Bronchial epithelial cell (primary cell): ENCODE measurements around the gene ORAI2. TPM values are rescaled to one million over a fixed set of nuclear protein-coding genes. Genes with fewer than 3 reads are reported as not detected.

Source experiments
- DNase-seq: peaks from one replicate; pipeline ENCODE4 v3.0.0-alpha.2; 2010; ENCODE audit warnings: low read depth
- FAIRE-seq: peaks from 2 replicates; lab custom pipeline; 2011; peaks lifted over from hg19 to GRCh38; lab: Jason Lieb, UNC
- H3K27me3 ChIP-seq: 2 replicates; pipeline ENCODE4 v1.5.1; 2011; ENCODE audit warnings: low read length; ENCODE audit not compliant: control insufficient read depth, insufficient read depth
- H3K36me3 ChIP-seq: 2 replicates; pipeline ENCODE4 v1.5.1; 2011; ENCODE audit warnings: low read length; ENCODE audit not compliant: control insufficient read depth, insufficient read depth
- H3K4me3 ChIP-seq: 2 replicates; pipeline ENCODE4 v1.5.1; 2011; ENCODE audit warnings: mild to moderate bottlenecking, low read depth, low read length, control low read depth
- total RNA-seq: library from RNA; depleted of rRNA; stranded (reverse); fragments of >200 nt; gene quantifications from 2 replicates; pipeline ENCODE4 v1.2.1, GENCODE V29; 2014
- TF ChIP-seq, protein P1 (sequence below): IDR thresholded peaks from 2 replicates; pipeline ENCODE4 v1.5.1; 2011; ENCODE audit warnings: mild to moderate bottlenecking, moderate library complexity, low read length, control low read depth, inconsistent platforms; ENCODE audit not compliant: insufficient read depth, severe bottlenecking

Gene ORAI2
- total RNA-seq, 1 donor from 2014 or later, result 4.7 TPM

DNA sequence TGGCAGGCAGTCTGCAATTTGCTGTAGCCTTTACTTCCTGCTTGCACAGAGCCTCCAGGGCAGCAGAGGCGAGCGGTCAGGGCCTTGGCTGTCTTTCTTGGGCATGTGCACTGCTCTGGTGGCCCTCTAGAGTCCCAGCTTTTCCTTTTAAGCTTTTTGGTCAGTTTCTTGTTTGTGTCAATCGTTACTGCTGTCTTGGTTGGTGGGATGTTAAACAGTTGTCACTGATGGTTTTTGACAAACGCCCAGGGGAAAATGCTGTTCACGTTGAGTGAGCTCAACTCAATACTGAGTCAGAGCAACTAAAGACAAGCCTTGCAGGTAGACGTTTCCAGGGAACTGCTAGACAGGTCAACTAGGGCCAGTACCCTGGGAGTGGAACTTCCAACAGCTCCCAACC is 23.3 kb upstream of the ORAI2 start:
- peaks cover 18% of the 10 kb centered on the region for H3K36me3 ChIP-seq

DNA sequence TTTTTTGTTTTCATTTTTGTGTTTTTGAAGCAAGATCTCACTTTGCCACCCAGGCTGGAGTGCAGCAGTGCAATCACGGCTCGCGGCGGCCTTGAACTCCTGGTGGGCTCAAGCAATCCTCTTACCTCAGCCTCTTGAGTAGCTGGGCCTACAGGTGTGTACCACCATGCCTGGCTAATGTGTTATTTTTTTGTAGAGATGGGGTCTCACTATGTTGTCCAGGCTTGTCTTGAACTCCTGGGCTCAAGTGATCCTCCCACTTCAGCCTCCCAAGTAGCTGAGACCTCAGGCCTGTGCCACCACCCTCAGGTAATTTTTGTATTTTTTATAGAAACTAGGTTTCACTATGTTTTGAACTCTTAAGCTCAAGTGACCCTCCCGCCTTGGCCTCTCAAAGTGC is 22.5 kb upstream of the ORAI2 start:
- H3K27me3 ChIP-seq, result no peaks in the 10 kb centered on the region
- FAIRE-seq (no peak), DNase-seq (no peak)
- TF ChIP-seq, protein P1, sequence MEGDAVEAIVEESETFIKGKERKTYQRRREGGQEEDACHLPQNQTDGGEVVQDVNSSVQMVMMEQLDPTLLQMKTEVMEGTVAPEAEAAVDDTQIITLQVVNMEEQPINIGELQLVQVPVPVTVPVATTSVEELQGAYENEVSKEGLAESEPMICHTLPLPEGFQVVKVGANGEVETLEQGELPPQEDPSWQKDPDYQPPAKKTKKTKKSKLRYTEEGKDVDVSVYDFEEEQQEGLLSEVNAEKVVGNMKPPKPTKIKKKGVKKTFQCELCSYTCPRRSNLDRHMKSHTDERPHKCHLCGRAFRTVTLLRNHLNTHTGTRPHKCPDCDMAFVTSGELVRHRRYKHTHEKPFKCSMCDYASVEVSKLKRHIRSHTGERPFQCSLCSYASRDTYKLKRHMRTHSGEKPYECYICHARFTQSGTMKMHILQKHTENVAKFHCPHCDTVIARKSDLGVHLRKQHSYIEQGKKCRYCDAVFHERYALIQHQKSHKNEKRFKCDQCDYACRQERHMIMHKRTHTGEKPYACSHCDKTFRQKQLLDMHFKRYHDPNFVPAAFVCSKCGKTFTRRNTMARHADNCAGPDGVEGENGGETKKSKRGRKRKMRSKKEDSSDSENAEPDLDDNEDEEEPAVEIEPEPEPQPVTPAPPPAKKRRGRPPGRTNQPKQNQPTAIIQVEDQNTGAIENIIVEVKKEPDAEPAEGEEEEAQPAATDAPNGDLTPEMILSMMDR, result no peak
- no peak overlapping the region for H3K4me3 ChIP-seq
- peaks cover 16% of the 10 kb centered on the region for H3K36me3 ChIP-seq

More for the DNA sequence above, 23.3 kb upstream of the ORAI2 start:
- DNase-seq (no peak), FAIRE-seq (no peak)
- Histone ChIP-seq H3K27me3 (no peaks in the 10 kb centered on the region), H3K4me3 (no peak overlapping the region)
- TF ChIP-seq, protein P1, result no peak

DNA sequence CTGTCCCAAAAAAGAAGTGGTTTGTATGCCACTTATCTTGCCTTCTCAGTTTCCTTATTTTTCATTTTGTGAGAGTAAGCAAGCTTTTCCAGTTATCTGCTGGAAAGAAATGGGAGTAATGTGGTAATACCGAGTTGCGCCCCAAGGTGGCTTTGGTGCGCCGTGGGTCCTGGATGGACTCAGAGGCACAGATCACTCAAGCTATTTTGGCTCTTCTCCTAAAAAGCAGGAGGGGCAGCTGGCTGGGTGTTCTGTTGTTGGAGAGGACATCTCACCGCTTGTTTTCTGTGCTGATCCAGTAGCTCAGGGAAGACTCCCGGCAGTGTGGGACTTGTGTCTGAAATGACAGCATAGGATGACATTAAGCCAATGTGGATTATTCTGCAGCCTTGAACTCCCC is 20.8 kb upstream of the ORAI2 start:
- Histone ChIP-seq H3K4me3 (no peak overlapping the region), H3K27me3 (no peaks in the 10 kb centered on the region), H3K36me3 (peaks cover 11% of the 10 kb centered on the region)
- TF ChIP-seq, protein P1, result peak; percentile 50
- FAIRE-seq (no peak), DNase-seq (no peak)

DNA sequence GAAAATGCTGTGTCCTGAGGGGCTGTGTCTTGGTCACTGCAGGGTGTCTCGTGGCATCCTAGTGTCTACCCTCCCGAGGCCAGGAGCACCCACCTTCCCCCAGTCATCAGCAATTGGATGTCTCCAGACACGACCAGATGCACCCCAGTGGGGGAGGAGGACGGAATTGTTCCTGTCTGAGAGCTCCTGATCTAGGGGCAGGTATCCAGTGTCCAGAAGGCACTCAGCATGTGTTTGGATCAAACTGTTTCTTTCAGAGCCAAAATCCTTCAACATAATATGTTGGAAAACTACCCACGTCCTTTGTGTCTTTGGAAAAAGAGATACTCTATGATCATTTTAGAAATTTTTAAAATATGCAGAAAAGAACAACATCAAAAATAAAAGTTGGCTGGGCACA is 20.3 kb upstream of the ORAI2 start:
- H3K27me3 ChIP-seq, result no peaks in the 10 kb centered on the region
- peaks cover 9% of the 10 kb centered on the region for H3K36me3 ChIP-seq
- DNase-seq, result no peak
- no peak overlapping the region for H3K4me3 ChIP-seq
- FAIRE-seq, result no peak
- TF ChIP-seq, protein P1, result no peak

DNA sequence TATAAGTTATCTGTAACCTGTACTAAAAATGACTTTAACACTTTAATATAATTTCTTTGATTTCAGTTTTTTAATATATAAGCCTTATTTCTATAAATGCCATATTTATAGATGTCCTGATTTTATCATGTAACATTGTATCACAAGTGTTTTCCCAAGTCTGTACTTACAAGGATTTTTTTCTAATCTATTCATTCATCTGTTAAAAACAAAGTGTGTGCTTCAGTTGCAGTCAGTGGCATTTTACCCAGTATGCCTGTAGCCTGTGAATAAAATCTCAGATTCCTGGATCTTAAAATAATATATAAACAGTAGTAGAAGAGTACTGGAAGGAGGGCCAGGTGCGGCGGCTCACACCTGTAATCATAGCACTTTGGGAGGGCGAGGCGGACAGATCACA is 19.8 kb upstream of the ORAI2 start:
- TF ChIP-seq, protein P1, result no peak
- Histone ChIP-seq H3K4me3 (no peak overlapping the region), H3K27me3 (no peaks in the 10 kb centered on the region), H3K36me3 (peaks cover 5% of the 10 kb centered on the region)
- DNase-seq (no peak), FAIRE-seq (no peak)

DNA sequence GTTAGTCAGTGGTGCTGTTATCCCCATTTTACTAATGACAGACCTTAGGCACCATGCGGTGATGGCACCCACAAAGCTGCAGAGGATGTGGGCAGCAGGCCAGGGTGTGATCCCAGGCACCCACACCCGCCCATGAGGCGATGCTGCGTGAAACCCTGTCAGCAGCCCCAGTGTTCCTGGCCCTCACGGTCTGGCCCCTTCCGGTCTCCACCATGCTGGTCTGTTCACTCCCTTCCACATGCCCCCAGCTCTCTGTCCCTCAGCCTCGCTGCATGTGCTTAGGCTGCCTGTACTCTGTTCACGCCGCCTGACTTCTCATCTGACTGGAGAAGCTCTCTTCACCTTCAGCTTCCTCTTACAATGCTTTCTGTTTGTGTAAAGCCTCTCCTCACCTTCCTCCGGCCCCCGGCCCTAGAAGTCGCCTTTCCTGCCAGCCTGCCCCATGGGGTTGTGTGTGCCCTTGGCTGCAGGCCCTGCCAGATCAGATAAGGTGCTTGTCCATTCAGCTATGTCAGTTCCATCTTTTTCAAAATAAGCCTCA is 17.6 kb upstream of the ORAI2 start:
- TF ChIP-seq, protein P1, result no peak
- FAIRE-seq, result no peak
- Histone ChIP-seq H3K4me3 (no peak overlapping the region), H3K36me3 (peaks cover 7% of the 10 kb centered on the region), H3K27me3 (no peaks in the 10 kb centered on the region)
- no peak for DNase-seq
